ENCODE results near the gene NCLN.

- no peak for TF ChIP-seq EZH2 (IDR thresholded peaks at IDR 0.05; ENCODE audit: borderline replicate concordance, low read length)
- TF ChIP-seq, protein P1, sequence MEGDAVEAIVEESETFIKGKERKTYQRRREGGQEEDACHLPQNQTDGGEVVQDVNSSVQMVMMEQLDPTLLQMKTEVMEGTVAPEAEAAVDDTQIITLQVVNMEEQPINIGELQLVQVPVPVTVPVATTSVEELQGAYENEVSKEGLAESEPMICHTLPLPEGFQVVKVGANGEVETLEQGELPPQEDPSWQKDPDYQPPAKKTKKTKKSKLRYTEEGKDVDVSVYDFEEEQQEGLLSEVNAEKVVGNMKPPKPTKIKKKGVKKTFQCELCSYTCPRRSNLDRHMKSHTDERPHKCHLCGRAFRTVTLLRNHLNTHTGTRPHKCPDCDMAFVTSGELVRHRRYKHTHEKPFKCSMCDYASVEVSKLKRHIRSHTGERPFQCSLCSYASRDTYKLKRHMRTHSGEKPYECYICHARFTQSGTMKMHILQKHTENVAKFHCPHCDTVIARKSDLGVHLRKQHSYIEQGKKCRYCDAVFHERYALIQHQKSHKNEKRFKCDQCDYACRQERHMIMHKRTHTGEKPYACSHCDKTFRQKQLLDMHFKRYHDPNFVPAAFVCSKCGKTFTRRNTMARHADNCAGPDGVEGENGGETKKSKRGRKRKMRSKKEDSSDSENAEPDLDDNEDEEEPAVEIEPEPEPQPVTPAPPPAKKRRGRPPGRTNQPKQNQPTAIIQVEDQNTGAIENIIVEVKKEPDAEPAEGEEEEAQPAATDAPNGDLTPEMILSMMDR (IDR thresholded peaks at IDR 0.05; ENCODE audit: low read length), result no peak
These were observed 8.8 kb upstream of the NCLN start for GRCh38 chr19:3176715-3177501.
